K562 (cell line): ENCODE measurements around the gene NUDT22. TPM values are rescaled to one million over a fixed set of nuclear protein-coding genes. Genes with fewer than 3 reads are reported as not detected.
A peak's percentile ranks its signal among the peaks of the same experiment; 100 is the strongest.

ENCODE experiments used
- ARNT ChIP-seq, 2 experiments: fragments of 450-650 bp; IDR thresholded peaks; 2 replicates each; pipeline ENCODE4 v1.6.1; 2016; ENCODE audit warnings: mild to moderate bottlenecking in 1 of 2
- BACH1 ChIP-seq: fragments of 200-800 bp; sonication (Bioruptor generic); IDR thresholded peaks from 2 replicates; pipeline ENCODE4 v1.6.1; 2016; ENCODE audit warnings: missing genetic modification characterization, missing compliant biosample characterization
- BCOR ChIP-seq: fragments of 450-650 bp; IDR thresholded peaks from 2 replicates; pipeline ENCODE4 v1.6.1; 2016
- BDP1 ChIP-seq: IDR thresholded peaks from 3 replicates; pipeline ENCODE4 v1.6.1; 2011; ENCODE audit not compliant: insufficient read length, insufficient read depth
- CBFA2T3 ChIP-seq: fragments of 450-650 bp; IDR thresholded peaks from 2 replicates; pipeline ENCODE4 v1.6.1; 2017
- DNMT1 ChIP-seq: fragments of 450-650 bp; IDR thresholded peaks from 2 replicates; pipeline ENCODE4 v1.6.1; 2016; ENCODE audit warnings: antibody characterized with exemption, mild to moderate bottlenecking
- E2F3 ChIP-seq: fragments of 250-450 bp; sonication (Bioruptor Pico); IDR thresholded peaks from 2 replicates; pipeline ENCODE4 v1.4.0; 2020; ENCODE audit warnings: mild to moderate bottlenecking
- EP400 ChIP-seq: fragments of 450-650 bp; IDR thresholded peaks from 2 replicates; pipeline ENCODE4 v1.6.1; 2017; ENCODE audit warnings: antibody characterized with exemption, mild to moderate bottlenecking, moderate library complexity
- FOXJ3 ChIP-seq: sonication (generic); formaldehyde crosslinking; IDR thresholded peaks from 2 replicates; pipeline ENCODE4 v1.4.0; 2020; ENCODE audit warnings: mild to moderate bottlenecking, missing genetic modification reagents
- HDAC2 ChIP-seq: fragments of 450-650 bp; IDR thresholded peaks from 2 replicates; pipeline ENCODE4 v1.6.1; 2016; ENCODE audit warnings: mild to moderate bottlenecking
- HDGF ChIP-seq: fragments of 450-650 bp; IDR thresholded peaks from 2 replicates; pipeline ENCODE4 v1.6.1; 2016
- IRF1 ChIP-seq: sonication (generic); formaldehyde crosslinking; IDR thresholded peaks from 2 replicates; pipeline ENCODE4 v1.8.0; 2022; ENCODE audit warnings: missing genetic modification reagents, mild to moderate bottlenecking, borderline replicate concordance
- NCOA2 ChIP-seq, 2 experiments: fragments of 450-650 bp; IDR thresholded peaks; 2 replicates each; pipeline ENCODE4 v1.6.1; 2018; ENCODE audit warnings: mild to moderate bottlenecking in 2 of 2, moderate library complexity in 1 of 2; ENCODE audit not compliant: partially characterized antibody in 2 of 2
- NEUROD1 ChIP-seq: fragments of 150-350 bp; IDR thresholded peaks from 2 replicates; pipeline ENCODE4 v1.6.1; 2014; ENCODE audit warnings: borderline replicate concordance, low read length, low read depth; ENCODE audit not compliant: partially characterized antibody
- NFE2 ChIP-seq: IDR thresholded peaks from 2 replicates; pipeline ENCODE4 v1.6.1; 2014; ENCODE audit warnings: antibody characterized with exemption, low read depth
- NFIX ChIP-seq: fragments of 250-450 bp; sonication (Bioruptor Pico); IDR thresholded peaks from 2 replicates; pipeline ENCODE4 v1.4.0; 2020; ENCODE audit warnings: low read depth, mild to moderate bottlenecking, moderate library complexity
- RNF2 ChIP-seq: sonication (generic); IDR thresholded peaks from 2 replicates; pipeline ENCODE4 v1.6.1; 2016
- SMAD3 ChIP-seq: fragments of 450-650 bp; formaldehyde crosslinking; conservative IDR thresholded peaks from 2 replicates; pipeline ENCODE4 v1.4.0; 2020; ENCODE audit warnings: mild to moderate bottlenecking
- TAF15 ChIP-seq: fragments of 200-400 bp; formaldehyde crosslinking; IDR thresholded peaks from 2 replicates; pipeline ENCODE4 v1.6.1; 2017; ENCODE audit warnings: mild to moderate bottlenecking, low read depth, low read length, moderate library complexity
- TCF7 ChIP-seq: sonication (generic); IDR thresholded peaks from 2 replicates; pipeline ENCODE4 v1.6.1; 2016; ENCODE audit warnings: antibody characterized with exemption, borderline replicate concordance
- TEAD2 ChIP-seq: fragments of 450-650 bp; IDR thresholded peaks from 2 replicates; pipeline ENCODE4 v1.6.1; 2016; ENCODE audit warnings: missing genetic modification characterization, control low read depth, missing compliant biosample characterization
- TRIM25 ChIP-seq: fragments of 450-650 bp; IDR thresholded peaks from 2 replicates; pipeline ENCODE4 v1.7.0; 2016; ENCODE audit warnings: borderline replicate concordance
- ZNF263 ChIP-seq: sonication (generic); formaldehyde crosslinking; IDR thresholded peaks from 2 replicates; pipeline ENCODE4 v1.8.0; 2022; ENCODE audit warnings: mild to moderate bottlenecking, missing genetic modification reagents, borderline replicate concordance
- ZNF584 ChIP-seq: fragments of 200-800 bp; sonication (Bioruptor generic); IDR thresholded peaks from 2 replicates; pipeline ENCODE4 v1.6.1; 2016; ENCODE audit warnings: low read depth, mild to moderate bottlenecking, missing genetic modification characterization, missing compliant biosample characterization
- ZNF644 ChIP-seq: fragments of 200-800 bp; sonication (Bioruptor generic); IDR thresholded peaks from 2 replicates; pipeline ENCODE4 v1.6.1; 2016; ENCODE audit warnings: low read depth, missing genetic modification characterization, missing compliant biosample characterization
- ZNF695 ChIP-seq: fragments of 450-650 bp; formaldehyde crosslinking; IDR thresholded peaks from 2 replicates; pipeline ENCODE4 v1.4.0; 2020; ENCODE audit warnings: mild to moderate bottlenecking, moderate library complexity
- polyA plus RNA-seq, 8 experiments: library from polyadenylated mRNA; depleted of rRNA in 4 of 8; stranded (reverse) in 5 of 8; unstranded in 3 of 8; fragments of >200 nt; fragmentation: Nextera tagmentation in 2 of 8; fragmentation: Illumina TruSeq in 1 of 8; extraction: Ambion mirVana in 2 of 8; extraction: Trizol in 1 of 8; gene quantifications; 2 replicates each; pipeline versions ENCODE4 v1.2.1 to v1.2.3, GENCODE V29; 2011 to 2014; ENCODE audit warnings: inconsistent platforms in 1 of 8, missing spikeins in 1 of 8
- total RNA-seq, 7 experiments: library from RNA; depleted of rRNA in 6 of 7; stranded (reverse); fragments of >200 nt in 6 of 7; fragmentation: Illumina TruSeq in 2 of 7; extraction: Trizol in 2 of 7; gene quantifications; 2 replicates each; pipeline versions ENCODE4 v1.2.1 to v1.2.3, GENCODE V29; 2011 to 2021; ENCODE audit warnings: low replicate concordance in 1 of 7
- TF ChIP-seq, protein P1 (sequence below): fragments of 250-450 bp; sonication (Bioruptor Pico); IDR thresholded peaks from 2 replicates; pipeline ENCODE4 v1.9.0; 2021; ENCODE audit warnings: mild to moderate bottlenecking, inconsistent platforms

The NUDT22 gene
- total and polyA plus RNA-seq, 9 of the 15 experiments (the other 6 are each of a cell fraction or from before 2014, with no cell fraction given): 6.3 to 92.6 (median 37.4) TPM

DNA sequence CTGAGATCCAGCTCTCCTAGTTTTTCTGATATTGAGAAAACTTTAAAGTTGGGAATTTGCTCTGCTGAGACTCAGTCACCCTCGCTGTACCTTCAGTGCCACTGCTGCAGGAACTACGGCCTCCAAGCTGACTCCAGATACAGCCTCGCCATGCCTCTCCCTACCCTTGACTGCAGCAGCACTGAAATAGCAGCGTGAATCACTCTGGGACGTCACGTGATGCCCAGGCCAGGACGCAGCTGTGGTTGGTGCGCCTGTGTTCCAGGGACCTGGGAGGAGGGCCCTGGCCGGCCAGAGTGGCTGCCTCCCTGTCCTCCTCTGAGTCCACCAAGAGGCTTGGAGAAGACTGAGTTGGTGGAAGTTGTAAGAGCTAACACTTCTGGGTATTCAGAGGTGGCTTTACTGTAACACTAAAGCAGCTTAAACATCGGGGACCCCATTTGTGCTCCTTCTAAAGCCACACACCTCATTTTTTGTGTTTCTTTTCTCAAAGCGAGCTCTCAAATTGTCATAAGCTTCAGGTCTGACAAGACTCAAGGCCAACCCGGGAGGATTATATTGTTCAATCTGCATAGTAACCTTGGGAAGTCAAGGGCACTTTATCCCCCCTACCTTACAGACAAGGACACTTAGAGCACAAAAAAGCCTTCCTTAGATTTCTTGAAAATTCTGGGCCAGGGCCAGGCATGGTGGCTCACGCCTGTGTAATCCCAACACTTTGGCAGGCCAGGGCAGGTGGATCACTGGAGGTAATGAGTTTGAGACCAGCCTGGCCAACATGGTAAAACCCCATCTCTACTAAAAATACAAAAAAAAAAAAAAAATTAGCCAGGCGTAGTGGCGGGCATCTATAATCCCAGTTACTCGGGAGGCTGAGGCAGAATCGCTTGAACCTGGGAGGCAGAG is 44.3 kb upstream of the NUDT22 start (continued):
- TF ChIP-seq IRF1 (CRISPR knock-in tag) (no peak), NEUROD1 (peak; percentile 51), RNF2 (peak; percentile 38; the same call in 1 of the 2 replicates), ARNT (IDR thresholded peaks at IDR 0.05) (no peak), TRIM25 (no peak), TEAD2 (tag) (no peak), ZNF695 (CRISPR knock-in tag) (no peak), ZNF584 (0 out of 2 replicates have a peak, but pooled peaks have one; percentile 55), FOXJ3 (CRISPR knock-in tag) (no peak), CBFA2T3 (peak; percentile 41), NCOA2 (IDR thresholded peaks at IDR 0.05; ENCODE audit: partially characterized antibody in 2 of 2) (no peak), NFIX (CRISPR knock-in tag) (no peak), SMAD3 (no peak), HDGF (0 out of 2 replicates have a peak, but pooled peaks have one; percentile 70), TCF7 (no peak), ZNF644 (tag) (no peak), TAF15 (no peak), DNMT1 (no peak), BACH1 (no peak), EP400 (peak; percentile 54), NFE2 (no peak), E2F3 (no peak), BCOR (no peak), BDP1 (no peak), HDAC2 (no peak), ZNF263 (CRISPR knock-in tag) (peak; percentile 74; the same call in 1 of the 2 replicates)
- TF ChIP-seq, protein P1, sequence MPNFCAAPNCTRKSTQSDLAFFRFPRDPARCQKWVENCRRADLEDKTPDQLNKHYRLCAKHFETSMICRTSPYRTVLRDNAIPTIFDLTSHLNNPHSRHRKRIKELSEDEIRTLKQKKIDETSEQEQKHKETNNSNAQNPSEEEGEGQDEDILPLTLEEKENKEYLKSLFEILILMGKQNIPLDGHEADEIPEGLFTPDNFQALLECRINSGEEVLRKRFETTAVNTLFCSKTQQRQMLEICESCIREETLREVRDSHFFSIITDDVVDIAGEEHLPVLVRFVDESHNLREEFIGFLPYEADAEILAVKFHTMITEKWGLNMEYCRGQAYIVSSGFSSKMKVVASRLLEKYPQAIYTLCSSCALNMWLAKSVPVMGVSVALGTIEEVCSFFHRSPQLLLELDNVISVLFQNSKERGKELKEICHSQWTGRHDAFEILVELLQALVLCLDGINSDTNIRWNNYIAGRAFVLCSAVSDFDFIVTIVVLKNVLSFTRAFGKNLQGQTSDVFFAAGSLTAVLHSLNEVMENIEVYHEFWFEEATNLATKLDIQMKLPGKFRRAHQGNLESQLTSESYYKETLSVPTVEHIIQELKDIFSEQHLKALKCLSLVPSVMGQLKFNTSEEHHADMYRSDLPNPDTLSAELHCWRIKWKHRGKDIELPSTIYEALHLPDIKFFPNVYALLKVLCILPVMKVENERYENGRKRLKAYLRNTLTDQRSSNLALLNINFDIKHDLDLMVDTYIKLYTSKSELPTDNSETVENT (CRISPR knock-in tag): no peak
